Measurements from ENCODE around the gene EPHA2.

The EPHA2 gene

GRCh38 chr1:16124377-16125087, 31.3 kb downstream of the EPHA2 start:
- Mint-ChIP-seq H3K36me3 (ENCODE audit: low read depth) (no peaks in the 10 kb centered on the region), H3K4me1 (ENCODE audit: low read depth) (peaks cover 10% of the 10 kb centered on the region), H3K4me3 (no peak overlapping the region)

GRCh38 chr1:16122916-16123315, 33.0 kb downstream of the EPHA2 start:
- H3K4me1 Mint-ChIP-seq (ENCODE audit: low read depth): peaks cover 10% of the 10 kb centered on the region
- no peaks in the 10 kb centered on the region for H3K36me3 Mint-ChIP-seq (ENCODE audit: low read depth)
- peaks cover 53% of the 10 kb centered on the region for H3K27me3 Mint-ChIP-seq
- H3K4me3 Mint-ChIP-seq: no peak overlapping the region
- H3K27ac Mint-ChIP-seq: no peak overlapping the region
- H3K9me3 Mint-ChIP-seq: no peaks in the 10 kb centered on the region
- intact Hi-C loops (cut with micrococcal nuclease): no loop called here

More at GRCh38 chr1:16124377-16125087, 31.3 kb downstream of the EPHA2 start:
- intact Hi-C loops (cut with micrococcal nuclease): no loop called here
- peaks cover 52% of the 10 kb centered on the region for H3K27me3 Mint-ChIP-seq
- H3K27ac Mint-ChIP-seq: no peak overlapping the region
- H3K9me3 Mint-ChIP-seq: no peaks in the 10 kb centered on the region

GRCh38 chr1:16122350-16122881, 33.5 kb downstream of the EPHA2 start:
- H3K27ac Mint-ChIP-seq: no peak overlapping the region
- intact Hi-C loops (cut with micrococcal nuclease): no loop called here

GRCh38 chr1:16120940-16121410, 34.9 kb downstream of the EPHA2 start:
- Mint-ChIP-seq H3K27me3 (peaks cover 42% of the 10 kb centered on the region), H3K4me1 (ENCODE audit: low read depth) (peaks cover 10% of the 10 kb centered on the region)
- intact Hi-C loops (cut with micrococcal nuclease): no loop called here

More at GRCh38 chr1:16122350-16122881, 33.5 kb downstream of the EPHA2 start:
- H3K36me3 Mint-ChIP-seq (ENCODE audit: low read depth): no peaks in the 10 kb centered on the region
- peaks cover 10% of the 10 kb centered on the region for H3K4me1 Mint-ChIP-seq (ENCODE audit: low read depth)
- H3K4me3 Mint-ChIP-seq: no peak overlapping the region
- H3K9me3 Mint-ChIP-seq: no peaks in the 10 kb centered on the region
- peaks cover 50% of the 10 kb centered on the region for H3K27me3 Mint-ChIP-seq

GRCh38 chr1:16120407-16120806, 35.5 kb downstream of the EPHA2 start:
- no peak overlapping the region for H3K27ac Mint-ChIP-seq
- H3K36me3 Mint-ChIP-seq (ENCODE audit: low read depth): no peaks in the 10 kb centered on the region
- intact Hi-C loops (cut with micrococcal nuclease): no loop called here
- H3K27me3 Mint-ChIP-seq: peaks cover 36% of the 10 kb centered on the region
- no peaks in the 10 kb centered on the region for H3K9me3 Mint-ChIP-seq
- H3K4me3 Mint-ChIP-seq: no peak overlapping the region
- H3K4me1 Mint-ChIP-seq (ENCODE audit: low read depth): peaks cover 10% of the 10 kb centered on the region

More at GRCh38 chr1:16120940-16121410, 34.9 kb downstream of the EPHA2 start:
- Mint-ChIP-seq H3K27ac (no peak overlapping the region), H3K9me3 (no peaks in the 10 kb centered on the region), H3K4me3 (no peak overlapping the region), H3K36me3 (ENCODE audit: low read depth) (no peaks in the 10 kb centered on the region)

GRCh38 chr1:16119926-16120325, 35.9 kb downstream of the EPHA2 start:
- intact Hi-C loops (cut with micrococcal nuclease): no loop called here
- peaks cover 10% of the 10 kb centered on the region for H3K4me1 Mint-ChIP-seq (ENCODE audit: low read depth)

GRCh38 chr1:16119504-16119903, 36.4 kb downstream of the EPHA2 start:
- no peak overlapping the region for H3K4me3 Mint-ChIP-seq
- no peaks in the 10 kb centered on the region for H3K9me3 Mint-ChIP-seq
- intact Hi-C loops (cut with micrococcal nuclease): no loop called here
- no peak overlapping the region for H3K27ac Mint-ChIP-seq
- H3K4me1 Mint-ChIP-seq (ENCODE audit: low read depth): peaks cover 10% of the 10 kb centered on the region
- H3K27me3 Mint-ChIP-seq: peaks cover 31% of the 10 kb centered on the region
- no peaks in the 10 kb centered on the region for H3K36me3 Mint-ChIP-seq (ENCODE audit: low read depth)

More at GRCh38 chr1:16119926-16120325, 35.9 kb downstream of the EPHA2 start:
- no peak overlapping the region for H3K4me3 Mint-ChIP-seq
- H3K36me3 Mint-ChIP-seq (ENCODE audit: low read depth): no peaks in the 10 kb centered on the region
- H3K27me3 Mint-ChIP-seq: peaks cover 35% of the 10 kb centered on the region
- H3K27ac Mint-ChIP-seq: no peak overlapping the region
- H3K9me3 Mint-ChIP-seq: no peaks in the 10 kb centered on the region

- H3K9me3 Mint-ChIP-seq: no peaks in the 10 kb centered on the region
- H3K36me3 Mint-ChIP-seq (ENCODE audit: low read depth): no peaks in the 10 kb centered on the region
- no peak overlapping the region for H3K4me3 Mint-ChIP-seq
- no peak overlapping the region for H3K27ac Mint-ChIP-seq
- intact Hi-C loops (cut with micrococcal nuclease): no loop called here
- peaks cover 10% of the 10 kb centered on the region for H3K4me1 Mint-ChIP-seq (ENCODE audit: low read depth)
- peaks cover 25% of the 10 kb centered on the region for H3K27me3 Mint-ChIP-seq
Observed at GRCh38 chr1:16118706-16119105, 37.2 kb downstream of the EPHA2 start.

- peaks cover 6% of the 10 kb centered on the region for H3K4me1 Mint-ChIP-seq (ENCODE audit: low read depth)
- intact Hi-C loops (cut with micrococcal nuclease): no loop called here
- H3K4me3 Mint-ChIP-seq: no peak overlapping the region
- no peaks in the 10 kb centered on the region for H3K36me3 Mint-ChIP-seq (ENCODE audit: low read depth)
- no peaks in the 10 kb centered on the region for H3K9me3 Mint-ChIP-seq
- peaks cover 19% of the 10 kb centered on the region for H3K27me3 Mint-ChIP-seq
- no peak overlapping the region for H3K27ac Mint-ChIP-seq
Observed at GRCh38 chr1:16117936-16118335, 37.9 kb downstream of the EPHA2 start.

GRCh38 chr1:16117369-16117768, 38.5 kb downstream of the EPHA2 start:
- peaks cover 16% of the 10 kb centered on the region for H3K27me3 Mint-ChIP-seq
- H3K4me1 Mint-ChIP-seq (ENCODE audit: low read depth): no peaks in the 10 kb centered on the region
- no peaks in the 10 kb centered on the region for H3K9me3 Mint-ChIP-seq
- no peak overlapping the region for H3K27ac Mint-ChIP-seq
- intact Hi-C loops (cut with micrococcal nuclease): no loop called here
- H3K36me3 Mint-ChIP-seq (ENCODE audit: low read depth): no peaks in the 10 kb centered on the region
- H3K4me3 Mint-ChIP-seq: no peak overlapping the region

- H3K27me3 Mint-ChIP-seq: peaks cover 19% of the 10 kb centered on the region
- H3K9me3 Mint-ChIP-seq: no peaks in the 10 kb centered on the region
- intact Hi-C loops (cut with micrococcal nuclease): no loop called here
- no peaks in the 10 kb centered on the region for H3K36me3 Mint-ChIP-seq (ENCODE audit: low read depth)
- H3K4me3 Mint-ChIP-seq: no peak overlapping the region
- no peaks in the 10 kb centered on the region for H3K4me1 Mint-ChIP-seq (ENCODE audit: low read depth)
- H3K27ac Mint-ChIP-seq: no peak overlapping the region
Observed at GRCh38 chr1:16116625-16117024, 39.2 kb downstream of the EPHA2 start.

- H3K4me1 Mint-ChIP-seq (ENCODE audit: low read depth): no peaks in the 10 kb centered on the region
- no peak overlapping the region for H3K4me3 Mint-ChIP-seq
Observed at GRCh38 chr1:16116002-16116401, 39.9 kb downstream of the EPHA2 start.

GRCh38 chr1:16115468-16115983, 40.3 kb downstream of the EPHA2 start:
- intact Hi-C loops (cut with micrococcal nuclease): no loop called here
- Mint-ChIP-seq H3K27me3 (peaks cover 15% of the 10 kb centered on the region), H3K36me3 (ENCODE audit: low read depth) (no peaks in the 10 kb centered on the region), H3K27ac (no peak overlapping the region), H3K4me3 (no peak overlapping the region), H3K4me1 (ENCODE audit: low read depth) (no peaks in the 10 kb centered on the region), H3K9me3 (no peaks in the 10 kb centered on the region)

More at GRCh38 chr1:16116002-16116401, 39.9 kb downstream of the EPHA2 start:
- intact Hi-C loops (cut with micrococcal nuclease): no loop called here
- no peaks in the 10 kb centered on the region for H3K9me3 Mint-ChIP-seq
- H3K27me3 Mint-ChIP-seq: peaks cover 19% of the 10 kb centered on the region
- no peak overlapping the region for H3K27ac Mint-ChIP-seq
- H3K36me3 Mint-ChIP-seq (ENCODE audit: low read depth): no peaks in the 10 kb centered on the region

All from dendritic cell treated with granulocyte-macrophage colony-stimulating factor and Interleukin-4, amounts not matched to agents 40 ng/mL and 50 ng/mL, for 4 days (primary cell).